M059J (cell line): Measurements from ENCODE around the gene MALT1. TPM values are rescaled to one million over a fixed set of nuclear protein-coding genes. Genes with fewer than 3 reads are reported as not detected.

ENCODE experiments used
- DNase-seq: peaks from one replicate; pipeline ENCODE4 v3.0.0-alpha.2; 2012; ENCODE audit warnings: low read depth
- total RNA-seq: library from RNA; depleted of rRNA; stranded (reverse); fragments of >200 nt; shearing (Covaris generic); gene quantifications from 2 replicates; pipeline ENCODE4 v1.2.3, GENCODE V29; 2014

The MALT1 gene
- total RNA-seq, 1 experiment from 2014 or later: 116 TPM

DNA sequence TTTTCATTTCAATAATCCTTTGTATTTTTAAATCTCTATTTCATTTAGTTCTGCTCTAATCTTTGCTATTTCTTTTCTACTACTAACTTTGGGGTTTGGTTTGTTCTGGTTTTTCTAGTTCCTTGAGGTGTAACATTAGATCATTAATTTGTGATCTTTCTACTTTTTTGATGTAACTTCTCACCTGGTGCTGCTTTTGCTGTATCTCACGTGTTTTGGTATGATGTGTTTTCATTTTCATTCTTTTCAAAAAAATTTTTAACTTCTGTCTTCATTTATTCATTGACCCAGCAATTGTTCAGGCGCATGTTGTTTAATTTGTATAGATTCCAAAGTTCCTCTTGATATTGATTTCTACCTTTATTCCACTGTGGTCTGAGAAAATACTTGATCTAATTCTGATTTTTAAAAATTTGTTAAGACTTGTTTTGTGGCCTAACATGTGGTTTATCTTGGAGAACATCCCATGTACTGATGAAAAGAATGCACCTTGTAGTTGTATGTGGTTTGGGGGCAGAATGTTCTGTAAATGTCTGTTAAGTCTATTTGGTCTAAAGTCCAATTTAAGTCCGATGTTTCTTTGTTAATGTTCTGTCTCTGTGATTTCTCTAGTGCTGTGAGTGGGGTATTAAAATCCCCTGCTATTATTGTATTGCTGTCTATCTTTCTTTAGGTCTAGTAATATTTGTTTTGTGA is 17.3 kb upstream of the MALT1 start:
- no peak for DNase-seq

- DNase-seq: no peak
Measured at GRCh38 chr18:58654896-58655614, 16.2 kb upstream of the MALT1 start.

DNA sequence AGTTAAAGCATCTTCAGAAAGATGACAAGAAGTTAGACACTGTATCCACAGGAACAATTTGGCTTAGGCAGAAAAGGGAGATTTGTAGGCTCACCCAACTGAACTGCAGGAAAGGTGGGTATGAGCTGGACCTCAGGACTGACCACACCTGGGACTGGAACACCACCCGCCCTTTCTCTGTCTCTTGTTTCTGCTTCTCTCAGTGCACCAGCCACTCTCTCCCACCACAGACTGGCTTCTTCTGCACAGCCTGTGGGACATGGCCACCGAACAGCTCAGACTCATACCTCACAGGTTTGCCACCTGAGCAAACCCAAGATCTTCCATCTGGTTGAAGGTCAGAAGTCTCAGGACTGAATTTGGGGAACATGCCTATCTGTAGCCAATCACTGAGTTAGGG is 14.2 kb upstream of the MALT1 start:
- no peak for DNase-seq

DNA sequence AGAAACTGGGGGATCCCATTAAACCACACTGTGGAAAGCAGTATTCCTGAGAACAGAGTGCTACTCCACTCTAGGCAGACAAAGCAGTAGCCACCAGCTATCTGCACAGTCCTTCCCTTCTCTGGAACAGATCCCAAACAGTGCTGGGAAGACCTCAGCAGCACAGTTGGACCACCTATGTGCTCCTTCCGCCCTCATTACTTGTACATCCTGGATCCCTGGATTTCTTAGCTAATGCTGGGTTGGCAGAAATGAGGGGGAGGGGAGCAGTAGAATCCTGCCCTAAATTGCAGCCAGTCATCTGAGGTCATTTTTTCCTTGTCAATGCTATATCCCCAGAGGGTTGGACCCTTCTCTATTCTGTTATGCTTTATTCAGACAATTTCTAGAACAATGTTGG is 13.8 kb upstream of the MALT1 start:
- no peak for DNase-seq

GRCh38 chr18:58659691-58660090 is 11.6 kb upstream of the MALT1 start:
- DNase-seq: no peak

DNA sequence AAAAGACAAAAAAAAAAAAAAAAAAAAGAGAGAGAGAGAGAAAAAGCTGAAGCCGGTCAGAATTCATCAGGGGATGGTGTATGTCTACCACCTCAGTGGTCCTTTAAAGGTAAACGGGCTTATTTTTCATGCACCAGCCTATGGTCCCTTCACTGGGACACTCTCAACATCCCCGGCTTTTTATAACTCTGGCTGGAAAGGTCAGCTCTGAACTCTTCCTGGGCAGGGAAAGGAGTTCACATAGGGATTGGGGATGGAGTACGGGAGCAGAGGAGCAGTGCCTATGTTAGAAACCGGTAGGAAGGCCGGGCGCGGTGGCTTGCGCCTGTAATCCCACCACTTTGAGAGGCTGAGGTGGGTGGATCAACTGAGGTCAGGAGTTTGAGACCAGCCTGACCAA is 10.3 kb upstream of the MALT1 start:
- DNase-seq: no peak

- DNase-seq: no peak
Measured at GRCh38 chr18:58661423-58661822, 9.8 kb upstream of the MALT1 start.

- DNase-seq: peak; percentile 44
Measured at GRCh38 chr18:58662118-58662517, 9.1 kb upstream of the MALT1 start.

DNA sequence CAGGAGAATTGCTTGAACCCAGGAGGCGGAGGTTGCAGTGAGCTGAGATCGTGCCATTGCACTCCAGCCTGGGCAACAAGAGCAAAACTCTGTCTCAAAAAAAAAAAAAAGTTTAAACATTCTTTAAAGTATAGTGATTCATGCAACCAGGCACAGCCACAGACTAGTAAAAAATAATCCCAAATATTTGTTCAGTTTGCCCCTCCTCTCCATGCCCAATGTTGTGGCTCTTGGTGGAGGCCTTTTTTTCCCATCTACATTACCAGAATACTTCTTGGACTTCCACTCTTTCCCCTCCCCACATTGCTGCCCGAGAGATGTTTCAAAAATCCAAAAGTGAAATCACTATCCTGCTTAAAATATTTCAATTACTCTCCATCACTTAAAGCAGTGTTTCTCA is 5.1 kb upstream of the MALT1 start:
- DNase-seq: peak; percentile 72

GRCh38 chr18:58668211-58668610 is 3.1 kb upstream of the MALT1 start:
- peak; percentile 81 for DNase-seq

DNA sequence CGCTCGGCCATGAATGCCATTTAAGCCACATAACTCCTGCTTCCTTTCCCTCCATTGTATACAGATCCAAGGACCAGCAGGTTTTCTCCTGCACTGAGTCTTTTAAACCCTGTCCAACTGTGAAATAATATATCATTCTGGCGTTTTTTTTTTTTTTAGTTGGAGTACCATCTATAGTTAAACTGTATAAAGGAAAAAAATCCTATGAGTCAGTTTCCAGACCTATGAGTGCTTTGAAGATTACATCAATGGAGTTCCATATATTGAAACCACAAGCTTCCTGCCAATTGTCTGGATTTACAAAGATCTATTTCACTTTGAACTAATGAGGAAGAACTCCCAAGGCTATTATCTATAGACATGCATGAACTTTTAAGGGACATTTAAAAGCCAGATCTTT is 2.4 kb upstream of the MALT1 start:
- peak; percentile 52 for DNase-seq

GRCh38 chr18:58669731-58670378 is 1.4 kb upstream of the MALT1 start:
- DNase-seq: peak; percentile 87

- peak; percentile 65 for DNase-seq
Measured at GRCh38 chr18:58670404-58671110, 708 bp upstream of the MALT1 start.

- peak; percentile 54 for DNase-seq
Measured at GRCh38 chr18:58671632-58672564, 633 bp downstream of the MALT1 start.

DNA sequence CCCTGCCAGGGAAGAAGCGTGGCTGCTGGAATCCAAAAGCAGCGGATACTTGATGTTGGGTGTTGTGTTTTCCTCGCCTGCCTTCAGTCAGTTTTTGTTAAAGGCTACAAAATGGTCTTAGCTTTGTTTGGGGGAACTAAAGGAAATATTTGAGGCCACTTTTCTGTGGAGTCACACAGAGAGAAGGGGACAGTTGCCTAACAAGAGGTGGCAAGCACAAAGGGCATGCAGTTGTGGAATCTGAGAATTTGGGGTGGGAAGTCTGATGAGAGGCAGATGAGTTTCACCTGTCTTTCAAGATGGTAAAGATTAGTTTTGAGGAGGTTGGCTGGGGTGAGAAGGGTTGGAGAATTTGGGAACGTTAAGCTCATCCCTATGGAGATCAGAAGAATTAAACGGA is 2.9 kb downstream of the MALT1 start:
- DNase-seq: no peak

DNA sequence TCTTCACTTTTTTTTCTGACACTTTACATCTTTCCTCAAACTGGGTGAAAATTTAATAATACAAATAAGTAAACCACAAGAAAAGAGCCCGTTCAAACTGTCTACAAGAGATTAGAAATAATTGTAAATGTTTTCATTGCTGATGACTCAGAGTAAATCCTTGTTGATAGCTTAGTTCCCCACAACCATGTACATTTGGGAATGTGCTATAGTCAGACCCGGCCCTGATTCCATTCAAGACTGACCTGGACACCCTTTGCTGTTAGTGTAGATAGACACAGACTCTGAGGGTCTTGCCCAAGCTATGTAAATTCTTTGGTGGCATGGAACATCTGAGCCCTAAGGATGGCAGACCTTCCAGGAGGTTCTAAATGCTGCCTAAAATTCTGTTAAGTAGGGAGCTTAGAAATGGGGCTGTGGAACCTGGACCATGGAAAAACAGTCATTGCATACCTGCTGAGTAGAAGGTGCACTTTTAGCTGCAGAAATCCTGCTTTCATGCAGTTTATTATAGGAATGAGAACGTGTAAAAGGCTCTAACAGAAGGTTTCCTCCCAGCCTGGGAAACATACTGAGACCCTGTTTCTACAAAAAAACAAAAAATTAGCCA is 3.7 kb downstream of the MALT1 start:
- DNase-seq: peak; percentile 66

- no peak for DNase-seq
Measured at GRCh38 chr18:58676270-58676669, 5.0 kb downstream of the MALT1 start.

DNA sequence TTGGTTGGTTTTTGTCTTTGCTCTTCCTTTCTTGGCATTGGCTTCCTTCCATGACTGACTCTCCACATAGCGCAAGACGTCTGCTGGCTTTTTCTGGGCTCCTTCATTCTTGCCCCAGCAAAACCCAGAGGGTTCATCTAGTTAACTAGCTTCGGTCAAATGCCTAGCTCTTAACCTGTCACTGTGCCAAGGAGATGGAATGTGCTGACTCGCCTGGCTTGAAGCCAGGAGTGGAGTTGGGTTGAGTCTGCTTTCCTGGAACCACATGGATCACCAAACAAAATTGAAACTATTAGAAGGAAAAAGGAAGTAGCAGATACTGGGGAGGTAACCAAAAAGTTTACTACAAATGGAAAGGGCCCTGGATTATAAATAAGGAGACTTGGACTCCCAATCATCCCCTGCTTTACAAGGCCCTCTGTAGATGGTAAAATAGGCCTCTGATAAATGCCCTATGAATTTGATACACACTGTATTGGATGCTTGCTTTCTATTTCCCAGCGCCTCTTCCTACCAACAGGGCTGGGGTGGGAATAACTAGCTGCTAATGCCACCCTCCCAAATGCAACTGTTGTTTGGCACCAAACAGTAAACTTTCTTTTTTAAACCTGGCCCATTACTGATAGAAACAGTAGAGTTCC is 11.3 kb downstream of the MALT1 start:
- DNase-seq: peak; percentile 97

GRCh38 chr18:58687871-58688308 is 16.6 kb downstream of the MALT1 start:
- no peak for DNase-seq

DNA sequence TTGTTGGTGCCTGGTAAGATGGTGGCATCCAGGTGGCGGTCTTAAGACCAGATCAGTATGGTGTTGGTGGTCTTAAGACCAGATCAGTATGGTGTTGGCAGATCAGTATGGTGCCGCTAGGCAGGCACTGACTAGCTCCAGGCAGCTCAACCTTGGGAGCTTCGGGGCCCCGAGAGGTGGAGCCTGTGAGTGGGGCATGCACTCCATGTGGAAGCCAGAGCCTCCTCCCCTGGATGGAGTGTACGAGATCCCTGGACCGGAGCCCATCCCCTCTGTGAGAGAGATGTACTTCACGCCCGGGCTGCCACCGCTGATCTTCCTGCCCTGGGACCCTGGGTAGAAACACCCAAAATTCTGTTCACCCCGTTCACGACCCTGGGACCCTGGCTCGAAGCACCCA is 19.0 kb downstream of the MALT1 start:
- no peak for DNase-seq
